ENCODE results near the gene GPR32.
"Not testable (repeated sequence)": the region's sequence is repeated elsewhere in the genome, so short reads cannot be mapped to it uniquely, and the experiment has no call there.

Gene GPR32, protein sequence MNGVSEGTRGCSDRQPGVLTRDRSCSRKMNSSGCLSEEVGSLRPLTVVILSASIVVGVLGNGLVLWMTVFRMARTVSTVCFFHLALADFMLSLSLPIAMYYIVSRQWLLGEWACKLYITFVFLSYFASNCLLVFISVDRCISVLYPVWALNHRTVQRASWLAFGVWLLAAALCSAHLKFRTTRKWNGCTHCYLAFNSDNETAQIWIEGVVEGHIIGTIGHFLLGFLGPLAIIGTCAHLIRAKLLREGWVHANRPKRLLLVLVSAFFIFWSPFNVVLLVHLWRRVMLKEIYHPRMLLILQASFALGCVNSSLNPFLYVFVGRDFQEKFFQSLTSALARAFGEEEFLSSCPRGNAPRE

DNA sequence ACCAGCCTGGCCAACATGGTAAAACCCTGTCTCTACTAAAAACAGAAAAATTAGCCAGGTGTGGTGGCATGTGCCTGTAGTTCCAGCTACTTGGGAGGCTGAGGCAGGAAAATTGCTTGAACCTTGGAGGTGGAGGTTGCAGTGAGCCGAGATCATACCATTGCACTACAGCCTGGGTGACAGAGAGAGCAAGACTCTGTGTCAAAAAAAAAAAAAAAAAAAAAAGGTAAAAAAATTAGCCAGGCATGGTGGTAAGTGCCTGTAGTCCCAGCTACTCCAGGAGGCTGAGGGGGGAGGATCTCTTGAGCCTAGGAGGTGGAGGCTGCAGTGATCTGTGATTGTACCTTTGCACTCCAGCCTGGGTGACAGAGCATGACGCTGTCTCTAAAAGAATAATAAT, at the start of gene GPR32:
TSS of gene GPR32 (plus strand) at position 301 of the 400 bp plus-strand sequence. CDS start 137 bp downstream, outside the sequence.
- DNase-seq, result not testable (repeated sequence)

DNA sequence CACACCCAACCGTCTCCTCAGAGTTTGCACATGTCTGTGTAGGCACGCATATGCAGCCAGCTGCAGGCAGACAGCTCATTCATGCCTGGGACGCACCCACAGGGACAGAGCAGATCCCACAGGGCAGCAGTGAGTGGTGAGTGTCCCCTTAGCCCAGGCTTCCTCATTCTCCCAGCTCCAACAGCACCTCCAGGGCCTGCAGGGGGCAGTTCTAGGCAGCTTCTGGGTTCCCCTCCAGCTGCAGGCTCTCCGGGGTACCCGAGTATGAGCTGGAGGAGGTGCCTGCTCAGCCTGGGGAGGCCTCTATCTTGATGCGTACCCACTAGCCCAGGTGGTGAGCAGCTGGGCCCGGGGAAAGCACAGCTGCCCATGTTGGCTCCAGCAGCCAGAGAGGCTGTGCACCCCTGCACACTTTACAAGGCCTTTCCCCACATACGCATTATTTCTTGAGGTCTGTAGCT, 49.3 kb upstream of the GPR32 start:
- DNase-seq, result no peak

DNA sequence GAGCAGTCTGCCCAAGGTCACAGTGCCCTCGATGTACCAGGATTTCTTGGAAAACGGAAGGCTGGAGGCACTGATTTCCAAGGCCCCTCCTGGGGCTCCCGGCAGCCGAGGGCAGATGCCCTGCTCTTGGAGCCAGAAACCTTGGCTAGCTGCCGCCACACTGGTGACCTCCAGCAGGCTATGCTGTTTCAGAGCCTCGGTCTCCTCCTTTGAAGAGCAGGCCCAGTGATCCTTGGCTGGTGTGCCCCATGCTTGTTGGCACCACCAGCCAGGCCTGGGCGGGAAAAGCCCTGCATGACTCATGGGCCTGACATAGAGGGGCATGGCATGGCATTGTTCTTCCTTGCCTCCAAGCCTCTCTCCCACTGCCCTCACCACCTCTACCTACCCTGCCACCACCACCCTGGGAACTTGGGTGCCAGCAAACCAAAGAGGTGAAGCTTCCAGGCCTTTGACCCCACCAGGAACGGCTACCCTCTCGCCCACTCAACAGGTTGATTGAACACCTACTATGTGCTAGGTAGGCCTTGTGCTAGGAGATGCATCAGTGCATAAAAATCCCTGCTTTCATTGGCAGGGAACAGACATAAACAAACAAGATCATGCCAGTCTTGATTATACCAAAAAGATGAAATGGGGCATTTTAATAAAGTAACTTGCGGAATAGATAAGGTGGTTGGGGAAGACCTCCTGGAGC, 48.7 kb upstream of the GPR32 start:
- DNase-seq, result no peak

DNA sequence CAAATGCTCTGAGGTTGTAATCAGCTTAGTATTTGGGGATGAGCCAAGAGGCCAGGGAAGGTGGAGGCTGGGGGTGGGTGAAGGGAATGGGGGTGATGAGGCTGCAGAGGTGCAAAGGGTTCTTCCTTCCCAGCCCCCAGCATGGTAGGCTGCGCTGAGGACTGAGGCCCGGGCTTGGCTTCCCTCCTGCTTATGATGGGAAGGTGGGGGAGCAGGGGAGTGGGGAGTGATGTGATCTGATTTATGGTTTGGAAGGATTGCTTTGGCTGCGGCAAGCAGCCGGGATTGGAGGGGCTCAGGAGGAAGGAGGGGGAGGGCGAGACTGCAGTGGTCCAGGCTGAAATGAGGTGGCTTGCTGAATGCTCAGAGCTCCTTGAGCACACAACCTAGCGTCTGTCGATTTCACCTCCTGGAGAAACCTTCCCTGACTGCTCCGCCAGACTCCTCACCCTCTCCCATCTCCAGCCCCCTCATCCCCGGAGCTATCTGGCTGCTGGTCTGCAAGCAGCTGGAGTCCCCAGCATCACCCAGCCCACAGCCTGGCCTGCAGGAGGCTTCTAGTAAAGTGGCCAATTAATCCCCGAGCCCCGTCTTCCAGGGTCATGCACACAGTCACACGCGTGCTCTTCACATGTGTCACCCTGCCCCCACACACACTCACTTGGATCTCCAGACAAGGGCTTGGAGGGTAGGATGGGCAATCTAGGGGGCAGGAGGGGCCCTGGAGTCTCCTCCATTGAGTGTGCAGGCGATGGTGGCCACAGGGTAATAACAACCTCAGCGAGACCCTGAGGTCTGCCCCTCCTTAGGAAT, 47.9 kb upstream of the GPR32 start:
- no peak for DNase-seq

DNA sequence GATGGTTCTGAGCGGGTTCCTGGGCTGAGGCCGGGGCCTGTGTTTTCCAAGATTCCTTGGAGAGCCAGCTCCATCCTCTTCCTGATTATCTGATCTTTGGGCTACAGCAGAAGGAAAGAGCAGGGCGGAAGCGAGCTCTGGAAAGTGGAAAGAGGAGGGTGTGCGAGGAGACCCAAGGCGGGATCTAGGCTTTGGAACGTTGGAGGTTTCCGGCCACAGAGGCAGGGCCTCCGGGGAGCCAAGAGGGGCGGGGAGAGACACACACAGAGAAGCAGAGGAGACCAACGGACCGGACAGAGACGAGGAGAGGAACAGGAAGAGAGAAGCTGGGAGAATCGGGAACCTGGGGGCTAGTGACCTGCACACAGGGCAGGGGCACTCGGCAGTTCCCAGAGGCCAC, 47.2 kb upstream of the GPR32 start, which contains the start of gene CLEC11A:
TSS of gene CLEC11A (plus strand) at position 296 of the 400 bp plus-strand sequence. CDS start 162 bp downstream, outside the sequence.
- DNase-seq, result no peak

DNA sequence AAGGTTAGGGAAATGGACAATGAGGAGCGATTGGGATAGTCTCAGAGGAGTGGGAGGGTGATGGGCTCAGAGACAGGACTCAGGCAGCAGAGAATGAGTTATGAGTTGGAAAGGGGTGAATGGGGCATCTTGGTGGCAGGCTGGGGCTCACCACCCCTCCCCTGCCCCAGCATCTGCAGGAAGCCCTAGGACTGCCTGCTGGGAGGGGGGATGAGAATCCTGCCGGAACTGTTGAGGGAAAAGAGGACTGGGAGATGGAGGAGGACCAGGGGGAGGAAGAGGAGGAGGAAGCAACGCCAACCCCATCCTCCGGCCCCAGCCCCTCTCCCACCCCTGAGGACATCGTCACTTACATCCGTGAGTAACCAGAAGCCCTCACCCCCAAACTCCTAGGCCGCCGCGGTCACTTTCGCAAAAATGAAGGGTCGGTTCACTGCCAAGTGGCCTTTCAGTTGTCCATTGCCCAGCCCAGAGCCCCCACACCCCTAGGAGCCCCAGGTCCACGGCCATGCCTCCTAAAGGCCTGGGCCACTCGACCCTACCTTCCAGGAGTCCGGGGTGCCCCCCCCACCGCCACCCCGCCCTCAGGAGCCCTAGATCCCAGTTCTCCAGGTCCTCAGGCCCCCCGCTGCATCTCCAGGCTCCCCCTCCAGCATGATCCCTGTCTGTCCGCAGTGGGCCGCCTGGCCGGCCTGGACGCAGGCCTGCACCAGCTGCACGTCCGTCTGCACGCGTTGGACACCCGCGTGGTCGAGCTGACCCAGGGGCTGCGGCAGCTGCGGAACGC, 46.3 kb upstream of the GPR32 start:
- DNase-seq, result no peak

DNA sequence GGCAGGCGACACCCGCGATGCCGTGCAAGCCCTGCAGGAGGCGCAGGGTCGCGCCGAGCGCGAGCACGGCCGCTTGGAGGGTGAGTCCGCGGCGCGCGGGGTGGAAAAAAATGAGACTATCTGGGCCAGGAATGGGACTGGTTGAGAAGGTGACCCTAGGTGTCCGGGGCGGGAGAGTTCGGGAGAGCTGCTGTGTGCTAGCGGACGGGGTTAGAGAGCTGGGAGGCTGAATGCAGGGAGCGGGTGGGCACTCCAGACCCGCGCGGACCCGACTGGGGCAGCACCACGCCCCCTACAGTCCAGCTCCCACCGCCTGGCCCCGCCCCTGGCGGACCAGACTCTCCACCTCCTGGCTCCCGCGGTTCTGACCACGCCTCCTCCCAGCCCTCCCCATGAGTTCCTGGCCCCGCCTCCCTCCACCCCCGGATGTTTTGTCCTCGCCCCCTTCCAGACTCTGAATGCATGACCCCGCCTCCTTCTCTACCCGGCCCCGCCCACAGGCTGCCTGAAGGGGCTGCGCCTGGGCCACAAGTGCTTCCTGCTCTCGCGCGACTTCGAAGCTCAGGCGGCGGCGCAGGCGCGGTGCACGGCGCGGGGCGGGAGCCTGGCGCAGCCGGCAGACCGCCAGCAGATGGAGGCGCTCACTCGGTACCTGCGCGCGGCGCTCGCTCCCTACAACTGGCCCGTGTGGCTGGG, 45.6 kb upstream of the GPR32 start:
- peak; percentile 91 for DNase-seq

DNA sequence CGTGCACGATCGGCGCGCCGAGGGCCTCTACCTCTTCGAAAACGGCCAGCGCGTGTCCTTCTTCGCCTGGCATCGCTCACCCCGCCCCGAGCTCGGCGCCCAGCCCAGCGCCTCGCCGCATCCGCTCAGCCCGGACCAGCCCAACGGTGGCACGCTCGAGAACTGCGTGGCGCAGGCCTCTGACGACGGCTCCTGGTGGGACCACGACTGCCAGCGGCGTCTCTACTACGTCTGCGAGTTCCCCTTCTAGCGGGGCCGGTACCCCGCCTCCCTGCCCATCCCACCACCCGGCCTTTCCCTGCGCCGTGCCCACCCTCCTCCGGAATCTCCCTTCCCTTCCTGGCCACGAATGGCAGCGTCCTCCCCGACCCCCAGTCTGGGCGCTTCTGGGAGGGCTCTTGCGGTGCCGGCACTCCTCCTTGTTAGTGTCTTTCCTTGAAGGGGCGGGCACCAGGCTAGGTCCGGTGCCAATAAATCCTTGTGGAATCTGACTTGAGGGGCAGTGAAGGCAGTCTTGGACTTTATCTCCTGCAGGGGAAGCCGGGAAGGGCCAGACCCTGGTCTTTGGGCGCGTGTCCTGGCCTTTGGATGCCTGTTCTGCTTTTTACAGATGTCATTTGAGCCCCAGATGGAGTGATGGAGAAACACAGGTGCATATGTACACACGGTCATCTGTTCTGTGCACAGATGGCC, 44.9 kb upstream of the GPR32 start:
- DNase-seq, result no peak

DNA sequence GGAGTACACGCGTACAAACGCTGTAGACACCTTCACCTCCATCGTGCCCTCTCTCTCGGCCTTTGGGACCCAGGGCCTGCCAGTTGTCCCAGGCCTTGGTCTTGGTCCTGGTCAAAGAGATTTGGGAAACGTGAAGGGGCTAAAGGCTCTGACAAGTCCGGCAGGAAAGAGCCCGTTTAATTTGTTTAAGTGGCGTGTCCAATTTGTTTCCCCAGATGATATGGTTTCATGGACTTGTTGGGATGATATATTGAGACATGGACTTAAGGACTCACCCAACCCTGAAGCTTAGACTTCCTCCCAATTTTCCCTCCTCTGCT, 44.4 kb upstream of the GPR32 start:
- DNase-seq, result no peak

DNA sequence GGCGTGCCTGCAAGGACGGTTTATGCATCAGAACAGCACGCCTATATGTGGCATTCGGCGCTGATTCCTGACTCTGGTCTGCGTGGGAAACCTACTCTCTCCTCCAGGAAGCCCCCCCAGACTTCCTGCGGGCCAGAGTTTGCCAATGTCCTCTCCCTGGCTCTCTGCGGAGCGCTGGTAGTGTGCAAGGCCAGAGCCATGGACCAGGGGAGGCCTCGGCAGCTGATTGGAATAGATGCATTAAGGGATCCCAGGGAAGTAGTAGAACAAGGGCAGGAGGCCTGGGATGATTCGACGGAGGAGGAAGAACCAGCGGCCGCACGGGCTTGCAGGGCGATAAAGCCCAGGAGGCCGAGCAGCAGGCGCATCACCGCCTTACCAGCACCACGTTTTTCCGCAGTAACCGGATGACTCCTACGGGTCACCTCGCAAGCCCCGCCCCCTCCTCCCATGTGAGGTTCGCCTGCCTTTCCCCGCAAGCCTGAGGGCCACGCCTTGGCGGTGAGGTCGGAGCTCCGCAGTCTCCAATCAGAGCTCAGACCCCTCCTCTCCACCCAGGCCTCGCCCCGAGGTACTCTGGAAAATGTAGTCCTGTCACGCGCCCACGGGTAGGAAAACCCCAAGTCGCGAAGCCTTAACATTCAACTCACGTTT, 42.1 kb upstream of the GPR32 start:
- DNase-seq, result peak; percentile 71

DNA sequence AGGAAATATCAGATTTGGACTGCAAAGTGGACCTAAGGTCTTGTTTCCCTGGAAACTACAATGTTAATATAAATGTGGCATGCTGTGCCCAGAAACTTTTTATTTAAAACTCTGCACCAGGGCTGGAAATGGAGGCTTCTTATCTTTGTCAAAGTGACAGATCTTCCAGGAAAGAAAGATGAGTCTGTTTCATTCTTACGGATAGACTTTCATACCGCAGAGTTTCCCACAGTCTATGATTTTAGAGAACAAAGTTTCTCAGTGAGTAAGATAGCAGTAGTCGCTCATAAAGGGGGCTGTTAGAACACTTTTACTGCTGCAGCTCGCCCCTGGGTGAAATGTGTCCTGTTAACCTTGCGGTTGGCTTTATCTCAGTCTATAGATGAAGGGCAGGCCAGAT, 40.4 kb upstream of the GPR32 start:
- no peak for DNase-seq

DNA sequence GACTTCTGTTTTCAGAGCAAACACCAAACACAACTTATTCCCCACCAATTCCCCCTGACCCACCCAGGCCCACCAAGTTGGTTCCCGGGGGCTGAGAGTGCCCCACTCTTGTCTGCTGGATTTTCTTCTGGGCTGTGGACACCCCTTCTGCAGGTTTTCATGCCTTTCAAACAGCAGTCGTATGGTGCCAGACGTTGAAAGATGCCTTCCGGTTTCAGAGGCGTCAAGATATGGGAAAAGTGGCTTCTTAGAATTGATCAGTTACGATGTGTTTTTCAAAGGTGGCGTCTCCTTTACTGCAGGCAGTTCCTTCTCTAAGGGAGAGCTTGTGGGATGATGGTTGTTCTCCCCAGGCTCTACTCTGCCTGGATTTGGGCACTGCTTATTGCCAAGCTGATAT, 34.4 kb upstream of the GPR32 start:
- DNase-seq, result no peak

DNA sequence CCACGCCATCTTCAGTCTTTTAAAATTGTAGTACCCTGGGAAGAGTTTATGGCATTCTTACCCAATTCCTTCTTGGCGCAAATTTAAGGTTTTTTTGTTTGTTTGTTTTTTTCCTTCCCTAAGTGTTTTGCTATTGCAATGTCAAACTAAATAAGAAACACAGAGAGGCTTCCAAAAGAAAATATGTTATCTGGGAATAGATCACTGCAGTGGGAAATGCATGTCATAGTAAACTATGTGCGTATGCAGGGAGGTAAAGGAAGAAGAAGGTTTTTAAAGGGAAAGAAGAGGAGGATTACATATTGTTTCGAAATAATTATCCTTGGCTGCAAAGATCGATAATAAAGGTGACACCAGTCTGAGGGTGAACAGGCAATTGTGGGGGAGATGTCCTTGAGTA, 33.9 kb upstream of the GPR32 start:
- no peak for DNase-seq

DNA sequence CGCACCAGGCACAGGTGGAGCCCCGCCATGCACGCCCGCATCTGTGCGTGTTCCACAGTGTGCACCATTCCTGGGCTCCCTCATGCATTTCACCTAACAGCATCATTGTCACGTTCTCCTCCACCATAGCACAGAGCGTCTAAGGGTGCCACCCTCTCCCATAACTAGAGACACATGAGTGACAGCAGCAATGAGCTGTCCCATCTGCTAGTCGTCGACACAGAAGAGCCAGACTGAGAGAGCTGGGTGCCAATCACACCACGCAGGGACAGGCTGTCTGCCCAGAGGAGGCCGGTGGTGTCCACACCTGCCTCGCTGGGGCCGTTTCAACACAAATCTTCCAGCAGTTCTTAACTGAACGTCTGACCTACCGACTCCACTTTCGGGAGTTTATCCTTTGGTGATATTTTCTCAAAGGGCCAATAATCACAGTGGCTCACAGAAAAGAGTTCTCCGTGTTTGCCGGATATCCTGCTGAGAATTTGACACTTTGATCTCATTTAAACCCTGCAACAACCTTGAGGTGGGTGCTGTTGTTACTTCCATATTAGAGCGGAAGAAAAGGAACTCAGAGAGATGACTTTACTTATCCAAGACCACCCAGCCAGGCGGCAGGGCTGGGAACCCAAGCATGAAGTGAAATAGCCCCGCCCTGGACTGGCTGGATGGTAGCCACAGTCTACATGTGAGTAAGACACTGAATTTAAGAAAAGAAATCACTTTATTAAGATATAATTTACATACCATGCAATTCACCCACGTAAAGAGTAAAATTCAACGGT, 30.9 kb upstream of the GPR32 start:
- DNase-seq, result no peak

DNA sequence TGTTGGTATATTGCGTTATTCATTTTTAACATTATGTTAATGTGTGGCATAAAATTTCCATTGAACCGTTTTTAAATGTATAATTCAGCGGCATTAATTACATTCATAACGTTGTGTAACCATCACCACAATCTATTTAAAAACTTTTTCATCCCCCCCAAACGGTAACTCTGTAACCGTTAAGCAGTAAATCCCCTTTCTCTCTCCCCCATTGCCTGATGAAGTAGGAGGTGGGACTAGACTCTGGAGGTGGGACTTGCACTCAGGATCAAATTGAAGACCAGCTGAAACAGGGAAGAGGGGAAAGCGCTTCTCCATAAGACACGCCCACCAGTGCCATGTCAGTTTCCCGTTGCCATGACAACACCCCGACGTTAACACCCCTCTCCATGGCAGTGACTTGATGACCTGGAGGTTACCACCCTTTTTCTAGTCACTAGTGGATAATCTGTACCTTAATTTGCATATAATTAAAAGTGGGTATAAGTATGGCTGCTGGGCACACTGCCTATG, 30.3 kb upstream of the GPR32 start:
- no peak for DNase-seq

DNA sequence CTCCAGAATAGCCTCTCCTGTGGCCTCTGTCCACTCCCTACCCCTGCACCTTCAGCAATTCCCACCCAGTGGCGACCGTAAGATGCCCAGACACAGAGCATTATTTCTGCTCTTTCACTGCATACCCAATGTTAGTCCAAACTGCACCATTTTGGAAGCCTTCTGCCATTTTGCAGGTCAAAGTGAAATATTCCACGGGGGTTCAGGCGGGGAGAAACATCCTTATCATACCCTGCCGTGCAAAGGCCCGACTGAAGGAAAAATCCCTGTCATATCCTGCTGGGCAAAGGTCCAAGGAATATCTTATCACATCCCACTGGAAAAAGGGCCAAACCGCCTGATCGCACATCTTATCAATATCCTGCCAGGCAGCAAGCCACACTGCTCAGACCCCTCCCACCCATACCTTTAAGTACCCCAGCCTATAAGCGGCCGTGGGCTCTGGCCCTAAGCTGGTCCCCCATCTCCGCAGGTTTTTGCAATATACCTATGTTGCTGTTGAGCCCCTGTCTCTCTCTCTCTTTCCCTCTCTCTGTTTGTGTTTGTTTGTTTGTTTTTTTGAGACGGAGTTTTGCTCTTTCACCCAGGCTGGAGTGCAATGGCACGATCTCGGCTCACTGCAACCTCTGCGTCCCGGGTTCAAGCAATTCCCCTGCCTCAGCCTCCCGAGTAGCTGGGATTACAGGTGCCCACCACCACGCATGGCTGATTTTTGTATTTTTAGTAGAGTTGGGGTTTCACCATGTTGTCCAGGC, 28.9 kb upstream of the GPR32 start:
- no peak for DNase-seq

DNA sequence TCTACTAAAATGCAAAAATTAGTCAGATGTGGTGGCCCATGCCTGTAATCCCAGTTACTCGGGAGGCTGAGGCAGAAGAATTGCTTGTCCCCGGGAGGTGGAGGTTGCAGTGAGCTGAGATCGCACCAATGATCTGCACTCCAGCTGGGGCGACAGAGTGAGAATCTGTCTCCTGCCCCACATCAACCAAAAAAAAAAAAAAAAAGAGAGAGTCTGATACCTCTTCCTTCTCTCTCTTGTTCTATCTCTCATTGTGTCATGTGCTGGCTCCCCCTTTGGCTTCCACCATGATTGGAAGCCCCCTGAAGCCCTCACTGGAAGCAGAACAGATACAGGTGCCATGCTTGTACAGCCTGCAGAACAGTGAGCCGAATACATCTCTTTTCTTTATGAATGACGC, 26.7 kb upstream of the GPR32 start:
- DNase-seq, result no peak

DNA sequence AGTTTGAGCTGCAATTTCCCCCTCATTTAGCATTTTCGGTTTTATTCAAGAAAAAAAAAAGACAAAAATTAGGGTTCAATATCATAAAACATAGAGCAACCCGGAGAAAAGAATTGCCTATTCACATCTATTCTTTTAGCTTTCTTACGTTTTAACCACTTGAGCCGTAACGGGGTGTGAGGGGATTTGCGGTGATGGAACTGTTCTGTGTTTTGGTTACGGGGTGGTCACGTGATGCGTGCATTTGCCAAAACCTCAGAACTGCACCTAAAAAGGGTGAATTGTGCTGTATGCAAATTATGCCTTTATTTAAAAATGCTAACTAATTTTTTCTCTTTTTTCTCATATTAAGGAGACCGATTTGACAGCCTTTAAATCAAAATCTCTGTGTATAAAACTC, 25.0 kb upstream of the GPR32 start:
- no peak for DNase-seq

DNA sequence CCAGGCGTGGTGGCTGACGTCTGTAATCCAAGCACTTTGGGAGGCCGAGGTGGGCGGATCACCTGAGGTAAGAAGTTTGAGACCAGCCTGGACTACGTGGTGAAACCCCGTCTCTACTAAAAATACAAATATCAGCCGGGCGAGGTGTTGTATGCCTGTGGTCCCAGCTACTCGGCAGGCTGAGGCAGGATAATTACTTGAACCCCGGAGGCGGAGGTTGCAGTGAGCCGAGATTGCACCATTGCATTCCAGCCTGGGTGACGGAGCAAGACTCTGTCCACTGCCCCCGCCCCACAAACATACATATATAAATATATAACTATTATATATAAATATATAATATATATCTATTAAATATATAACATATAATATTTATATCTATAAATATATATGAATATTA, 23.1 kb upstream of the GPR32 start:
- not testable (repeated sequence) for DNase-seq
